C4-2B (cell line): ENCODE results near the gene TMC3.

Source experiments
- H3K27ac ChIP-seq: fragments of 450-650 bp; 2 replicates; pipeline ENCODE4 v1.5.1; 2017
- ZFX ChIP-seq: fragments of 450-650 bp; IDR thresholded peaks from 2 replicates; pipeline ENCODE4 v1.6.1; 2017
- TF ChIP-seq, protein P1 (sequence below): fragments of 450-650 bp; conservative IDR thresholded peaks from 2 replicates; pipeline ENCODE4 v1.5.1; 2017; ENCODE audit warnings: mild to moderate bottlenecking

The TMC3 gene

DNA sequence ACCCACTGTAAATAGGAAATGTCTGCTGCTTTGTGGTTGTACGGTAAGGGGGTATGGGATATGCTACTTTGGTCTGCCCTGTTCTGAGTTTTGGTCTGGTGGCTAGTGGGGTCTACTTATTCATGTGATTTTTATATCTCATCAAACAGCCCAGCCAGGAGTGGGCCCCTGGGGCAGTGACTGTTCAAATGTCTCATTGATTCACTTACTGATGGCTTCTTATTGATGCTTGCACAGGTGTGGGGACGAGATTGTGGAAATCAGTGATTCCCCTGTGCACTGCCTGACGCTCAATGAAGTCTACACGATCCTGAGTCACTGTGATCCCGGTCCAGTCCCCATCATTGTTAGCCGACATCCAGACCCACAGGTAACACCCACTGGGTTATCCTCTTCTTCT, 88.6 kb downstream of the TMC3 start:
- H3K27ac ChIP-seq = no peak overlapping the region
- TF ChIP-seq ZFX = no peak
- TF ChIP-seq, protein P1, sequence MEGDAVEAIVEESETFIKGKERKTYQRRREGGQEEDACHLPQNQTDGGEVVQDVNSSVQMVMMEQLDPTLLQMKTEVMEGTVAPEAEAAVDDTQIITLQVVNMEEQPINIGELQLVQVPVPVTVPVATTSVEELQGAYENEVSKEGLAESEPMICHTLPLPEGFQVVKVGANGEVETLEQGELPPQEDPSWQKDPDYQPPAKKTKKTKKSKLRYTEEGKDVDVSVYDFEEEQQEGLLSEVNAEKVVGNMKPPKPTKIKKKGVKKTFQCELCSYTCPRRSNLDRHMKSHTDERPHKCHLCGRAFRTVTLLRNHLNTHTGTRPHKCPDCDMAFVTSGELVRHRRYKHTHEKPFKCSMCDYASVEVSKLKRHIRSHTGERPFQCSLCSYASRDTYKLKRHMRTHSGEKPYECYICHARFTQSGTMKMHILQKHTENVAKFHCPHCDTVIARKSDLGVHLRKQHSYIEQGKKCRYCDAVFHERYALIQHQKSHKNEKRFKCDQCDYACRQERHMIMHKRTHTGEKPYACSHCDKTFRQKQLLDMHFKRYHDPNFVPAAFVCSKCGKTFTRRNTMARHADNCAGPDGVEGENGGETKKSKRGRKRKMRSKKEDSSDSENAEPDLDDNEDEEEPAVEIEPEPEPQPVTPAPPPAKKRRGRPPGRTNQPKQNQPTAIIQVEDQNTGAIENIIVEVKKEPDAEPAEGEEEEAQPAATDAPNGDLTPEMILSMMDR = no peak

DNA sequence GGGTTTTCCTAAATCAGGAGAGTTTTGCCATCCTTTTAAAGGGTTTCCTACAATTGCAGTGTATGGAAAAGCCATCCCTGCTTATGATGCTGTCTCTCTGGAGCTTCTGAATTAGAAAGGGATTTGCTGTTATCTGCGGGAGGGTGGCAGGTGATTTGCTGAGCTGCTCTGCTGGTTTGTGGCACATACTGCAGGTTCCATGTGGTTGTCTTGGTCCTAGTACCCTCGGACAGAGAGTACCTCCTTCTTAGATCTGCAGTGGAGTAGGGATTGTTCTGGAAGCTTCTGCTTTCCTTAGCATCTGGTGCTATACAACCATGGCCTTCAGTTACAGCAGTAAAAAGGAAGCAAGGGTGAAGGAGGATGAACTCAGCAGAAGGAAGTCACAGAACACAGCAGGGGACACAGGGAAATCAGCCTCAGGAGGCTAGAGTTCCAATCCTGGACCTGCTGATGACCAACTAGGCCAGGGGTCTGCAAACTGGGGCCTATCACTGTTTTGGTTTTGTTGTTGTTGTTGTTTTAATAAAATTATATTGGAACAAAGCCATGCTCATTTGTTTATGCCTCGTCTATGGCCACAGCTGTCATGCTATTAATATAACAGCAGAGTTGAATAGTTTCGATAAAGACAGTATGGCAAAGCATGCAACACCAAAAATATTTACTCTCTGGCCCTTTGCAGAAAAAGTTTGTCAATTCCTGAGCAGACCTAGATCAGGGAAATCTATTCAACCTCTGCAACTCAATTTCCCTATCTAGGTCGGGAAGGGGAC, 89.6 kb downstream of the TMC3 start:
- no peak for TF ChIP-seq ZFX
- no peak overlapping the region for H3K27ac ChIP-seq

DNA sequence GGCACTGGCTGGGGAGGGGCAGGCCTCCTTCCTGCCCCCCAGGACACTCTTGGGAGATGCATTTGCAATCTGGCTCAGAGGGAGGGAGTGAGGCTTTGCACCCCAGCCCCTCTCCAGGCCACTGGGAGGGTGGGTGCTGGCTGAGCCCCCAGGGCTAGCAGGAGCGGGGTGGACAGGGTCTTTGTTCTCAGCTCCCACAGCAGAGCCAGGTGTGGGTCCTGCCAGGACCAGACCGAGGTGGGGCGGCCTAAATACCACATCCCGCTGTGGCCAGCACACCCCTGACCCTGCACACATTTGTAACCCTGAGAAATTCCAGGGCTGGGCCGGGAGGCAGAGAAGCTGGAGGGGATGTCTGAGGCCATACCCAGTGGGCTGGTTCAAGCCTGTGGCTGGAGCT, 91.1 kb downstream of the TMC3 start:
- no peak for TF ChIP-seq ZFX
- TF ChIP-seq, protein P1 = no peak

DNA sequence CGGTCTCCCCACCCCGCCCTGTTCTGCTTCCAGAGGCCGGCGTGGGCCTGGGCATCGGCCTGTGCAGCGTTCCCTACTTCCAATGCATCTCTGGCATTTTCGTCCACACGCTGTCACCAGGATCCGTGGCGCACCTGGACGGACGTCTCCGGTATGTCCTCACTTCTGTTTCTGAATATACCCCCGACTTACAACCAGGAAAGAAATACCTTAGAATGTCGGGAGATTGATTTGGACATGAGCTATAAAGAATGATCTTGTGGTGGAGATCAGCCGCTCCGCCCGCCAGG, 91.5 kb downstream of the TMC3 start:
- TF ChIP-seq, protein P1 = no peak
- TF ChIP-seq ZFX = no peak

More for the DNA sequence above, 91.1 kb downstream of the TMC3 start:
- H3K27ac ChIP-seq = no peak overlapping the region; the same call in 1 of the 2 replicates

DNA sequence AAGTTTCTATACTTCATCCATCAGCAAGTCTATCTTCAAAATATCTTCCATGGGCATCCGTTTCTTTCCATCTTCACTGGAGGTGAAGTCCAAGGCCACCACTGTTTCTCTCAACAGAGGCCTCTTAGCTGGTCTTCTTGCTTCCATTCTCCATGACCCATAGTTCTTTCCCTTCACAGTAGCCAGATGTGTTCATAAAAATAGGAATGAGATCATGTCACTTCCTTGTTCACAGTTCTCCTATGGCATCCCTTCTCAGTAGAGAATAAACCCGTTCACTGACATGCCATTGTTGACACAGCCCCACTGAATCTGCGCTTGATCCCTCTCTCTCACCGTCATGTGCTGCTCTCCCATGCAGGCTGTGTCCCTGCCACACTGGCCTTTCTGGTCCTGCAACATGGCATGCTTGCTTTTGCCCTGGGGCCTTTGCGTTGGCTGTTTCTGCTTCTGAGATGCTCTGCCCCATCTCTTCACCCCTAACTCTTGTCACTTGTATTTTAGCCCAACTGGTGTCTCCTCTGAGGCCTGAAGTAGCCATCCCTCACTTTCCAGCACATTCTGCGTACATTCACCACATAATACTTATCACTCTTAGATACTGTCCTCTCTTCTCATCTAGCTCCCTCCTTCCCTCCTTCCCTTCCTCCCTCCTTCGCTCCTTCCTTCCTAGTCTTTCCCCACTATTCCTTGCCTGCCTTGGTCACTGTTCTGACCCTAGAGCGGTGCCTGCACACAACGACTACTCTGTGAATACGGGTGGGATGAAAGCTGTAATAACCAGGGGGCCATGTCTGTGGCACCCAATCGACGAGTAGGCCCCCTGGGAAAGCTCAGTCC, 92.0 kb downstream of the TMC3 start:
- TF ChIP-seq, protein P1 = no peak
- TF ChIP-seq ZFX = no peak
- H3K27ac ChIP-seq = peak overlapping the region; percentile 62

More for the DNA sequence above, 91.5 kb downstream of the TMC3 start:
- H3K27ac ChIP-seq = peak overlapping the region; percentile 62; the same call in 1 of the 2 replicates

DNA sequence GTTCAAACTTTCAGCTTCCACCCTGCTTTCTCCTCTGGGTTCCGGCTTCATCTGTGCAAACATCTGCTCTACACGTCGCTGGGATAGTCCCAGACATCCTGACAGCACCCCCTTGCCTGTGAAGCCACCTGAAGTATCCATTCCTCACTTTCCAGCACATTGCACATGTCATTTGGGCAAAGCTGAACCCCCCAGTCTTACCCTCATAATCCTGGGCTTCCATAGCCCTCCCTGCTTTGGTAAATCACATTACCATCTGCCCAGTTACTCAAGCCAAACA, 92.6 kb downstream of the TMC3 start:
- TF ChIP-seq ZFX = no peak
- TF ChIP-seq, protein P1 = no peak
- H3K27ac ChIP-seq = peak overlapping the region; percentile 62
